ENCODE measurements around the gene SLAMF8. TPM values are rescaled to one million over a fixed set of nuclear protein-coding genes. Genes with fewer than 3 reads are reported as not detected.
A peak's percentile ranks its signal among the peaks of the same experiment; 100 is the strongest.

The SLAMF8 gene
- total RNA-seq, 1 experiment from 2014 or later, result not detected

DNA sequence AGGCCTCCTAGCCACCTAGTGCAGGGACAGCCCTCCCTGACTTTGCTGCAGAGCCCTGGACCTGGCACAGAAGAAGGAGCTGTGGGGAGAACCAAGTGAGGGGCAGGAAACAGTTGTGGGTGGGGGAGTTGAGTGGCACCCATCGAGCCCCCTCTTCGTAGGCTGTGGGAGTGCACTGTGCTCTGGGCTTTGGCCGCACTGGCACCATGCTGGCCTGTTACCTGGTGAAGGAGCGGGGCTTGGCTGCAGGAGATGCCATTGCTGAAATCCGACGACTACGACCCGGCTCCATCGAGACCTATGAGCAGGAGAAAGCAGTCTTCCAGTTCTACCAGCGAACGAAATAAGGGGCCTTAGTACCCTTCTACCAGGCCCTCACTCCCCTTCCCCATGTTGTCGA, 44.7 kb upstream of the SLAMF8 start:
- CTCF ChIA-PET, result interaction anchor here (0.5 to 2.7 kb wide), 6 partner anchors 16 to 585 kb away, joined by 3 to 51 read pairs (median 8); no protein-coding TSS in a partner anchor
- no peak for DNase-seq (ENCODE audit: low spot score)
- POLR2A ChIA-PET, result no interaction called here
- ATAC-seq, result no peak
- Mint-ChIP-seq H3K27me3 (ENCODE audit: low read depth) (peaks cover 12% of the 10 kb centered on the region), H3K9me3 (peaks cover 9% of the 10 kb centered on the region; the same call in 1 of the 2 replicates), H3K4me1 (peaks cover 37% of the 10 kb centered on the region), H3K27ac (no peak overlapping the region), H3K4me3 (peak overlapping the region; percentile 77), H3K36me3 (peaks cover 10% of the 10 kb centered on the region)
- TF ChIP-seq CREB1 (CRISPR knock-in tag; IDR thresholded peaks at IDR 0.05) (no peak), NFYB (CRISPR knock-in tag; conservative IDR thresholded peaks at IDR 0.05; ENCODE audit: low read depth) (no peak), ZBTB43 (CRISPR knock-in tag; IDR thresholded peaks at IDR 0.05) (no peak), MXD4 (CRISPR knock-in tag; IDR thresholded peaks at IDR 0.05; ENCODE audit: borderline replicate concordance) (no peak), CTCF (IDR thresholded peaks at IDR 0.05) (no peak), ZNF532 (CRISPR knock-in tag; IDR thresholded peaks at IDR 0.05; ENCODE audit: borderline replicate concordance) (no peak), ZNF138 (CRISPR knock-in tag; conservative IDR thresholded peaks at IDR 0.05) (no peak), ESRRA (CRISPR knock-in tag; IDR thresholded peaks at IDR 0.05; ENCODE audit: borderline replicate concordance) (no peak), GABPB1 (CRISPR knock-in tag; IDR thresholded peaks at IDR 0.05) (no peak), SOX15 (CRISPR knock-in tag; IDR thresholded peaks at IDR 0.05) (no peak), NR1H2 (CRISPR knock-in tag; IDR thresholded peaks at IDR 0.05) (no peak)
- TF ChIP-seq, protein P1, sequence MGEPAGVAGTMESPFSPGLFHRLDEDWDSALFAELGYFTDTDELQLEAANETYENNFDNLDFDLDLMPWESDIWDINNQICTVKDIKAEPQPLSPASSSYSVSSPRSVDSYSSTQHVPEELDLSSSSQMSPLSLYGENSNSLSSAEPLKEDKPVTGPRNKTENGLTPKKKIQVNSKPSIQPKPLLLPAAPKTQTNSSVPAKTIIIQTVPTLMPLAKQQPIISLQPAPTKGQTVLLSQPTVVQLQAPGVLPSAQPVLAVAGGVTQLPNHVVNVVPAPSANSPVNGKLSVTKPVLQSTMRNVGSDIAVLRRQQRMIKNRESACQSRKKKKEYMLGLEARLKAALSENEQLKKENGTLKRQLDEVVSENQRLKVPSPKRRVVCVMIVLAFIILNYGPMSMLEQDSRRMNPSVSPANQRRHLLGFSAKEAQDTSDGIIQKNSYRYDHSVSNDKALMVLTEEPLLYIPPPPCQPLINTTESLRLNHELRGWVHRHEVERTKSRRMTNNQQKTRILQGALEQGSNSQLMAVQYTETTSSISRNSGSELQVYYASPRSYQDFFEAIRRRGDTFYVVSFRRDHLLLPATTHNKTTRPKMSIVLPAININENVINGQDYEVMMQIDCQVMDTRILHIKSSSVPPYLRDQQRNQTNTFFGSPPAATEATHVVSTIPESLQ (CRISPR knock-in tag; IDR thresholded peaks at IDR 0.05), result no peak
- TF ChIP-seq, protein P2, sequence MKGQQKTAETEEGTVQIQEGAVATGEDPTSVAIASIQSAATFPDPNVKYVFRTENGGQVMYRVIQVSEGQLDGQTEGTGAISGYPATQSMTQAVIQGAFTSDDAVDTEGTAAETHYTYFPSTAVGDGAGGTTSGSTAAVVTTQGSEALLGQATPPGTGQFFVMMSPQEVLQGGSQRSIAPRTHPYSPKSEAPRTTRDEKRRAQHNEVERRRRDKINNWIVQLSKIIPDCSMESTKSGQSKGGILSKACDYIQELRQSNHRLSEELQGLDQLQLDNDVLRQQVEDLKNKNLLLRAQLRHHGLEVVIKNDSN (CRISPR knock-in tag; IDR thresholded peaks at IDR 0.05), result no peak
- TF ChIP-seq, protein P3, sequence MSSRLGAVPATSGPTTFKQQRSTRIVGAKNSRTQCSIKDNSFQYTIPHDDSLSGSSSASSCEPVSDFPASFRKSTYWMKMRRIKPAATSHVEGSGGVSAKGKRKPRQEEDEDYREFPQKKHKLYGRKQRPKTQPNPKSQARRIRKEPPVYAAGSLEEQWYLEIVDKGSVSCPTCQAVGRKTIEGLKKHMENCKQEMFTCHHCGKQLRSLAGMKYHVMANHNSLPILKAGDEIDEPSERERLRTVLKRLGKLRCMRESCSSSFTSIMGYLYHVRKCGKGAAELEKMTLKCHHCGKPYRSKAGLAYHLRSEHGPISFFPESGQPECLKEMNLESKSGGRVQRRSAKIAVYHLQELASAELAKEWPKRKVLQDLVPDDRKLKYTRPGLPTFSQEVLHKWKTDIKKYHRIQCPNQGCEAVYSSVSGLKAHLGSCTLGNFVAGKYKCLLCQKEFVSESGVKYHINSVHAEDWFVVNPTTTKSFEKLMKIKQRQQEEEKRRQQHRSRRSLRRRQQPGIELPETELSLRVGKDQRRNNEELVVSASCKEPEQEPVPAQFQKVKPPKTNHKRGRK (CRISPR knock-in tag; IDR thresholded peaks at IDR 0.05; ENCODE audit: borderline replicate concordance), result no peak
- TF ChIP-seq, protein P4, sequence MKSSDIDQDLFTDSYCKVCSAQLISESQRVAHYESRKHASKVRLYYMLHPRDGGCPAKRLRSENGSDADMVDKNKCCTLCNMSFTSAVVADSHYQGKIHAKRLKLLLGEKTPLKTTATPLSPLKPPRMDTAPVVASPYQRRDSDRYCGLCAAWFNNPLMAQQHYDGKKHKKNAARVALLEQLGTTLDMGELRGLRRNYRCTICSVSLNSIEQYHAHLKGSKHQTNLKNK (CRISPR knock-in tag; IDR thresholded peaks at IDR 0.05), result no peak
- TF ChIP-seq, protein P5, sequence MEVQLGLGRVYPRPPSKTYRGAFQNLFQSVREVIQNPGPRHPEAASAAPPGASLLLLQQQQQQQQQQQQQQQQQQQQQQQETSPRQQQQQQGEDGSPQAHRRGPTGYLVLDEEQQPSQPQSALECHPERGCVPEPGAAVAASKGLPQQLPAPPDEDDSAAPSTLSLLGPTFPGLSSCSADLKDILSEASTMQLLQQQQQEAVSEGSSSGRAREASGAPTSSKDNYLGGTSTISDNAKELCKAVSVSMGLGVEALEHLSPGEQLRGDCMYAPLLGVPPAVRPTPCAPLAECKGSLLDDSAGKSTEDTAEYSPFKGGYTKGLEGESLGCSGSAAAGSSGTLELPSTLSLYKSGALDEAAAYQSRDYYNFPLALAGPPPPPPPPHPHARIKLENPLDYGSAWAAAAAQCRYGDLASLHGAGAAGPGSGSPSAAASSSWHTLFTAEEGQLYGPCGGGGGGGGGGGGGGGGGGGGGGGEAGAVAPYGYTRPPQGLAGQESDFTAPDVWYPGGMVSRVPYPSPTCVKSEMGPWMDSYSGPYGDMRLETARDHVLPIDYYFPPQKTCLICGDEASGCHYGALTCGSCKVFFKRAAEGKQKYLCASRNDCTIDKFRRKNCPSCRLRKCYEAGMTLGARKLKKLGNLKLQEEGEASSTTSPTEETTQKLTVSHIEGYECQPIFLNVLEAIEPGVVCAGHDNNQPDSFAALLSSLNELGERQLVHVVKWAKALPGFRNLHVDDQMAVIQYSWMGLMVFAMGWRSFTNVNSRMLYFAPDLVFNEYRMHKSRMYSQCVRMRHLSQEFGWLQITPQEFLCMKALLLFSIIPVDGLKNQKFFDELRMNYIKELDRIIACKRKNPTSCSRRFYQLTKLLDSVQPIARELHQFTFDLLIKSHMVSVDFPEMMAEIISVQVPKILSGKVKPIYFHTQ (CRISPR knock-in tag; IDR thresholded peaks at IDR 0.05), result no peak
